Mesothelial cell of epicardium (in vitro differentiated cells): Measurements from ENCODE around the gene PCDHGB6. TPM values are rescaled to one million over a fixed set of nuclear protein-coding genes. Genes with fewer than 3 reads are reported as not detected.

Experiments
- DNase-seq, 2 experiments: peaks; one replicate each; pipeline ENCODE4 v3.0.0; 2021; ENCODE audit warnings: low spot score in 2 of 2; ENCODE audit not compliant: unreplicated experiment in 2 of 2
- H3K27ac Mint-ChIP-seq: 2 replicates; pipeline ENCODE4 v1.8.0; 2021; ENCODE audit warnings: mixed read lengths
- H3K27me3 Mint-ChIP-seq: 2 replicates; pipeline ENCODE4 v1.8.0; 2021; ENCODE audit warnings: low read depth, mixed read lengths
- H3K36me3 Mint-ChIP-seq: 2 replicates; pipeline ENCODE4 v1.8.0; 2021; ENCODE audit warnings: mixed read lengths
- H3K4me1 Mint-ChIP-seq: 2 replicates; pipeline ENCODE4 v1.8.0; 2021; ENCODE audit warnings: mixed read lengths
- H3K4me3 Mint-ChIP-seq: 2 replicates; pipeline ENCODE4 v1.8.0; 2021; ENCODE audit warnings: mild to moderate bottlenecking, moderate library complexity, mixed read lengths
- H3K9me3 Mint-ChIP-seq: 2 replicates; pipeline ENCODE4 v1.8.0; 2021; ENCODE audit warnings: mixed read lengths
- CTCF ChIP-seq: fragments of 200-600 bp; sonication (generic); IDR thresholded peaks from one replicate; pipeline ENCODE4 v1.5.0; 2021; ENCODE audit warnings: antibody characterized with exemption; ENCODE audit not compliant: unreplicated experiment
- total RNA-seq: library from RNA; stranded (reverse); gene quantifications from 3 replicates; pipeline ENCODE4 v1.2.1, GENCODE V29; 2021

The PCDHGB6 gene
- total RNA-seq, 1 donor from 2014 or later: 75.7 TPM

GRCh38 chr5:141366016-141366896 lies 41.6 kb upstream of the PCDHGB6 start:
- Mint-ChIP-seq H3K27me3 (no peaks in the 10 kb centered on the region), H3K36me3 (peaks cover 11% of the 10 kb centered on the region), H3K9me3 (peaks cover 58% of the 10 kb centered on the region), H3K4me3 (no peak overlapping the region), H3K27ac (no peak overlapping the region), H3K4me1 (no peaks in the 10 kb centered on the region)
- DNase-seq: no peak
- TF ChIP-seq CTCF: no peak

- Mint-ChIP-seq H3K27me3 (no peaks in the 10 kb centered on the region), H3K4me1 (no peaks in the 10 kb centered on the region), H3K4me3 (no peak within 1 kb of the TSS), H3K9me3 (peaks cover 72% of the 10 kb centered on the region), H3K27ac (no peak within 1 kb of the TSS), H3K36me3 (peaks cover 9% of the 10 kb centered on the region)
- no peak for TF ChIP-seq CTCF
- DNase-seq: no peak
Measured at GRCh38 chr5:141369994-141370848, 37.6 kb upstream of the PCDHGB6 start, which contains the start of gene PCDHGB3. Gene PCDHGB3 (plus strand): TSS chr5:141370242. CDS start chr5:141370395, 153 bp downstream.

- Mint-ChIP-seq H3K36me3 (peaks cover 14% of the 10 kb centered on the region), H3K27ac (no peak overlapping the region), H3K4me1 (no peaks in the 10 kb centered on the region), H3K9me3 (peaks cover 73% of the 10 kb centered on the region), H3K27me3 (no peaks in the 10 kb centered on the region), H3K4me3 (no peak overlapping the region)
- no peak for TF ChIP-seq CTCF
- DNase-seq: no peak
Measured at GRCh38 chr5:141371572-141372475, 36.0 kb upstream of the PCDHGB6 start.

- H3K9me3 Mint-ChIP-seq: peaks cover 68% of the 10 kb centered on the region
- DNase-seq: no peak
- peaks cover 14% of the 10 kb centered on the region for H3K36me3 Mint-ChIP-seq
- H3K27ac Mint-ChIP-seq: no peak within 1 kb of the TSS
- H3K4me1 Mint-ChIP-seq: no peaks in the 10 kb centered on the region
- TF ChIP-seq CTCF: no peak
- H3K27me3 Mint-ChIP-seq: no peaks in the 10 kb centered on the region
- no peak within 1 kb of the TSS for H3K4me3 Mint-ChIP-seq
Measured at GRCh38 chr5:141373673-141374317, 34.0 kb upstream of the PCDHGB6 start, which contains the start of gene PCDHGA6. Gene PCDHGA6 (plus strand): TSS chr5:141373891. CDS start chr5:141374084, 193 bp downstream.
